Subcutaneous adipose tissue (tissue), 4 donors: ENCODE results near the gene SEMA5B. TPM values are rescaled to one million over a fixed set of nuclear protein-coding genes. Genes with fewer than 3 reads are reported as not detected.

Experiments
- total RNA-seq, 4 donors: library from RNA; depleted of rRNA; stranded (reverse); fragments of >200 nt; gene quantifications; one replicate each; pipeline ENCODE4 v1.1.0, GENCODE V29; 2016
- TF ChIP-seq, protein P1 (sequence below): fragments of 450-650 bp; IDR thresholded peaks from one replicate; pipeline ENCODE4 v1.5.1; 2016; ENCODE audit warnings: low read depth, mild to moderate bottlenecking, control low read depth, antibody characterized with exemption, moderate library complexity

Gene SEMA5B
- total RNA-seq, 4 donors from 2014 or later = 0.51 to 0.88 TPM; not detected in 2

DNA sequence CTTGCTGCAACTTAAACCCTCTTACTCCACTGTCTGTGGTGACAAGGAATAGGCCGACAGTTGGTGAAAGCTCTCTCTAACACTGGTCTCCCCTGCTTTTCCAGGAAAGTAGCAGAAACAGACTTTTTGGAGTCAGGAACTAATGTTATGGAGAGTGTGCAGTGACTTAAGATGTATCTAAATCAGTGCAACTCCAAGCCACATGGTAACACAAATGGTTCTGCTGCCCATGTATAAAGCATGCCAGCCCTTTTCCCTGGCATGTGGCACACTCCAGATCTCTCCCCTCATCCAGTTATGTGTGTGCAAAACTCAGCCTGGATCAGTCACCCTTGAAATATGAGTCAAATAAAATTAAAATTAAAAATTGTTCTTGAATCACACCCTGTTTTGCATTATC, 55.4 kb downstream of the SEMA5B start:
- TF ChIP-seq, protein P1, sequence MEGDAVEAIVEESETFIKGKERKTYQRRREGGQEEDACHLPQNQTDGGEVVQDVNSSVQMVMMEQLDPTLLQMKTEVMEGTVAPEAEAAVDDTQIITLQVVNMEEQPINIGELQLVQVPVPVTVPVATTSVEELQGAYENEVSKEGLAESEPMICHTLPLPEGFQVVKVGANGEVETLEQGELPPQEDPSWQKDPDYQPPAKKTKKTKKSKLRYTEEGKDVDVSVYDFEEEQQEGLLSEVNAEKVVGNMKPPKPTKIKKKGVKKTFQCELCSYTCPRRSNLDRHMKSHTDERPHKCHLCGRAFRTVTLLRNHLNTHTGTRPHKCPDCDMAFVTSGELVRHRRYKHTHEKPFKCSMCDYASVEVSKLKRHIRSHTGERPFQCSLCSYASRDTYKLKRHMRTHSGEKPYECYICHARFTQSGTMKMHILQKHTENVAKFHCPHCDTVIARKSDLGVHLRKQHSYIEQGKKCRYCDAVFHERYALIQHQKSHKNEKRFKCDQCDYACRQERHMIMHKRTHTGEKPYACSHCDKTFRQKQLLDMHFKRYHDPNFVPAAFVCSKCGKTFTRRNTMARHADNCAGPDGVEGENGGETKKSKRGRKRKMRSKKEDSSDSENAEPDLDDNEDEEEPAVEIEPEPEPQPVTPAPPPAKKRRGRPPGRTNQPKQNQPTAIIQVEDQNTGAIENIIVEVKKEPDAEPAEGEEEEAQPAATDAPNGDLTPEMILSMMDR = no peak

DNA sequence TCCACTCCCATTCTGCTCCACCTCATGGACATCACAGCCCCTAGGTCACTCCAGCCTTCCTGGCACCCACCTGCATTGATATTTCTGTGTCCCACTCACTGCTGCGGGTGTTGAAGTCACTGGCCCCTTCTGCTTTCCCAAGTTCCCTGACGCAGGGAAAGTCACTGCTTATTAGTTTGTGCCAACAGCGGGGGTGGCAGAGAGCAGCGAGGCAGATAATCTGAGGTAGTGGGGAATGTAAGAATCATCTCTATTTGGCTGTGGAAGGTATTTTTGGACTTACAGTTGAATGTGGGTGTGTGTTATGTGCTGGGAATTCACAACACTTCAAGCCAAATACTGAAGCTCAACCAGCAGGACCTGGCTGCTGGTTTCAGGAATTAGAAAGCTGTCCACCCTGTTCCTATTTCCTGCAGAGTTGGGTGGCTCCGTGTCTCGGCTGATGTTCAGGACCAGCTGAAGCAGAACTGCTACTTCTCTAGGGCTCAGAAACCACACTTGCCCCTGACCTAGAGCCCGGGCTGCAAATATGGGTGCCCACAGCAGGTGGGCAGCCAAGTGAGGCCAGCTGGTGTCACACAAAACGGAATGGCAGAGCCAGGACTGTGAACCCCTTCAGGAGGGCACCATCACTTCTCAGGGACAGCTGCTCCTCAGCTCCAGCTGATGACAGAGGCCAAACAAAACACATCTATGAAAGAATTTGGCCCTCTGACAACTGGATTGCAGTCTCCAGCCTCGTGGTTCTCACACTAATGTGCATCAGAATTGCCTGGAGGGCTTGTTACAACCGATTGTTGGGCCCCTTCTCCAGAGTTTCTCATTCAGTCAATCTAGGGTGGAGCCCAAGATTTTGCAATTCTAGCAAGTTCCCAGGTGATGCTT, 57.7 kb downstream of the SEMA5B start:
- TF ChIP-seq, protein P1 = no peak

DNA sequence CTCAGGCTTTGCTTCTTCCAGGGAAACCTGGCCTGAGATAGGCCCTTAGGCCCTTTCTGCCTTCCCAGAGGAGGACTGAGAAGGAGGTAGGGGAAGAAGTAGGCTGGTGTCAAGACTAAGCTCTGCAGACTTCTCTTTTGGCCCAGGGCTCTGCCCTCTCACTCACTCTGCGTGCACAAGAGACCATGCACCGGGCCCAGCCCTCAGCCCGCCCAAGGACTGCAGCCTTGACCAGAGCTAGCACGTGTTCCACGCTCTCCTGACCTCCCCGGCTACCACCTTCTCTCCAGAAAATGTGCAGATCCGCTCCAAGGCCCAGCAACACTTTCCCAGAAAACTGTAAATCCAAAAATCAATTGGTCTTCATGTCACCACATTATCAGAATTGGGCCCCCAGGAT, 59.8 kb downstream of the SEMA5B start:
- TF ChIP-seq, protein P1 = no peak

DNA sequence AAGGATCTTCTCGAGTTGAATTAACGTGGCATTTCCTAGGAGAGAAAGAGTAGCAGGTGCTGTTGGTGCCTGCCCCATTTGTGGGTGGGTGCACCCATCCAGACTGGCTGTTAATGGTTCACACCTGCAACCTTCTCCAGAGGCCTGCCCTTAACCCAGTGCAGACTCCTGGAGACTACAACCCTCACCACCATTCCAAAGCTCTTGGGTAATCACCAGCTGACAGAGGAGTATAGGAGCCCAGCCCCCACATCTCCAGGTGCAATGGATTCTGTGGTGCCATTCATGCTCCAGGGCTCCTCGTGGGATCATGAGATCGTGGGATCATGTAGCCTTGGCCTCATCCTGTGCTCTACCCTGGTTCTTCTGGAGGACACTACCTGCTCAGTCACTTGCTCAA, 60.2 kb downstream of the SEMA5B start:
- TF ChIP-seq, protein P1 = no peak

DNA sequence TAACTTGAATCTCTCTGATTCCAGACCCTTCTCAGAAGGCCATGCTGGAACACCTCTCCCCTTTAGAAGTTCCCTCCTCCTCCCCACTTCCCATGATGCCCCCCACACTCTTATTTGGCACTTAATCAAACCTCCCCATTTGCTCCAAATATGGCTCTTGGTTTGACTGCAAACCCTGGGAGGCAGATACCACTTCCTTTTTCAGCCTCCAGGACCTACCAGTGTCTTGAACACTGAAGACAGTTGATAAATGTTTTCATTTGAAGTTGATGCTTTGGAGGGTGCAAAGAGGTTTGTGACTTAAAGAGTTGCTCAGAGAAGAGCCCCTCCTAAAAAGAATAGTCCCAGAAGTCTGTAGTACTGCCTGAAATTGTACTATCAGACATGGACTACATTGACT, 61.5 kb downstream of the SEMA5B start:
- TF ChIP-seq, protein P1 = no peak

DNA sequence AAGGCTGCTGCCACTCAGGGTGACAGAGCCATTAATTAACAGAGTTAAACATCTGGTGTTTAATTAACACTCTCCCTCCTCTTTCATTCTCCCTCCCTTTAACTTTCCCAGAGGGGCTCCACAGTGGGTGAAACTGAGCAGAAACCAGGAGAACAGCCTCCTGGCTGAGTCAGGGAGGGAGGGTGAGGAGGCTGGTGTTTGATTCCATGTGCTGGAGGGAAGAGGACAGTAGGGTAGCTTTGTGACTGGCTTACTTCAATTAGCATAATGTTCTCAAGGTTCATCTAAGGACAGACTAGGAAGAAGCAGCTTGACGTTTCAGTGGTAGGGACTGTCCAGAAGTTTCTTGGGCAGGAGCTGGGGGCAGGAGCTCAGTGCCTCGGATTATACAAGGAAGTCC, 62.8 kb downstream of the SEMA5B start:
- TF ChIP-seq, protein P1 = no peak

DNA sequence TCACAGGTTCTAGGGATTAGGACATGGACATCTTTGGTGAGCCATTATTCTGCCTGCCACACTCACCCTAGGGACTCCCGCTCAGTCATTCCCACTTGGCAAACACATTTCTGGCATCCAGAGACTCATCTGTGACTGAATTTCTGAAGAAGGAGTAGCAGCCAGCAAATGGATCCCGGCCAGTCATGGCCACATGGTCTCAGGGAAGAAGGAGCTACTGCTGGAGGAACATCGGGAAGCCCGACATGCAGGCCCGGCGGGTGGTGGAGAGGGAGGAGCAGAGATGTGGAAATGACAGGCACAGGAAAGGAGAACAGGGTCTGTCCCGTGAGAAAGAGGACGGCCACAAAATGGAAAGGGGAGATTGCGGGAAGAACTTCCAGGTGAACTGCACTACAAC, 65.4 kb downstream of the SEMA5B start:
- TF ChIP-seq, protein P1 = no peak
